Hindlimb muscle (tissue), 1 donor: ENCODE results near the gene RCOR1. TPM values are rescaled to one million over a fixed set of nuclear protein-coding genes. Genes with fewer than 3 reads are reported as not detected.
"Not testable (repeated sequence)": the region's sequence is repeated elsewhere in the genome, so short reads cannot be mapped to it uniquely, and the experiment has no call there.

Source experiments
- DNase-seq: peaks from one replicate; pipeline ENCODE4 v3.0.0-alpha.2; 2013
- polyA plus RNA-seq: library from polyadenylated mRNA; unstranded; fragments of 120-200 nt; gene quantifications from one replicate; pipeline ENCODE4 v1.2.1, GENCODE V29; 2013; ENCODE audit not compliant: insufficient read length

Gene RCOR1
- polyA plus RNA-seq, 1 donor = 32.1 TPM

DNA sequence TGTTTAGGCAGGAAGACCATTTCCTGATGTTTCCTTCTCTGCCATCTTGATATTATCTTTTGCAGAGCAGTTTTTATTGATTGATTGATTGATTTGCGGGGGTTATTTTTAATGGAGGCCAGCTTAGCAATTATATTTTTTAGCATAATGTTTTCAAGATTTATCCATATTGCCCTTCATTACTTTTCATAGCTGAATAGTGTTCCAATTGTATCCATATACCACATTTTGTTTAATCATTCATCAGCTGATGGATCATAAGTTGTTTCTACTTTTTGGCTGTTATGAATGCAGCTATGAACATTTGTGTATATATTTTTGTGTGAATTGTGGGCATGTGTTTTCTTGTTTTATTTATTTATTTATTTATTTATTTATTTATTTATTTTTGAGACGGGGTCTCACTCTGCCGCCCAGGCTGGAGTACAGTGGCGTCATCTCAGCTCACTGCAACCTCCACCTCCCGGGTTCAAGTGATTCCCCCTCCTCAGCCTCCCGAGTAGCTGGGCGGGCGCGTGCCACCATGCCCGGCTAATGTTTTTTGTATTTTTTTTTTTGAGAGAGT, 20.9 kb upstream of the RCOR1 start:
- DNase-seq = no peak

DNA sequence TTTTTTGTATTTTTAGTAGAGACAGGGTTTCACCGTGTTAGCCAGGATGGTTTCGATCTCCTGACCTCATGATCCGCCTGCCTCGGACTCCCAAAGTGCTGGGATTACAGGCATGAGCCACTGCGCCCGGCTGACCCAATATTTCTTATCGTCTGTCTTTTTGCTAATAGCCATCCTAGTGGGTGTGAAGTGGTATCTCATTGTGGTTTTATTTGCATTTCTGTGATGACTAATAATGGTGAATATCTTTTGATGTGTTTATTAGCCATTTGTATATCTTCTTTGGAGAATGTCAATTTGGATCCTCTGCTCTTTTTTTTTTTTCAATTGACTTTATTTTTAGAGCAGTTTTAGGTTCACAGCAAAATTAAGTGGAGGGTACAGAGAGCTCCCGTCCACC, 19.3 kb upstream of the RCOR1 start:
- DNase-seq = not testable (repeated sequence)

DNA sequence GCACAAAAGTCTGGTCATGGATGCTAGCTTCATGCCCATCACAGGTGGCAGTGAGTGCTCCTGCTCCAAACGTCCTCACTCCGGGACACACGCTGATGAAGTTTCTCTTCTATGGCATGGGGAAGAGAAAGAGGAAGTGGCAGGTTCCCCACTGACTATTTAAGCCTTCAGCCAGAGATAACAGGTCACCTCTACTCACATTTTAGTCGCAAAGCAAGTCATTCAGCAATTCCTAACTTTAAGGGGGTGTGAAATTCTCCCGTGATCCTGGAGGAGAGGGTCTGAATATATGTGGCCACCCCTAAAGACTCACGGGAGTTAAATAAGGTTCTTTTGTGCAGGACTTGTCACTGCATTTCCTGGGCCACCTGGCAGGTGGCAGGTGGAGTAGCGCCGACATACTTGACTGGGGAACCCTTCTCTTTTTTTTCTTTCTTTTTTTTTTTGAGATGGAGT, 18.8 kb upstream of the RCOR1 start:
- DNase-seq = no peak

DNA sequence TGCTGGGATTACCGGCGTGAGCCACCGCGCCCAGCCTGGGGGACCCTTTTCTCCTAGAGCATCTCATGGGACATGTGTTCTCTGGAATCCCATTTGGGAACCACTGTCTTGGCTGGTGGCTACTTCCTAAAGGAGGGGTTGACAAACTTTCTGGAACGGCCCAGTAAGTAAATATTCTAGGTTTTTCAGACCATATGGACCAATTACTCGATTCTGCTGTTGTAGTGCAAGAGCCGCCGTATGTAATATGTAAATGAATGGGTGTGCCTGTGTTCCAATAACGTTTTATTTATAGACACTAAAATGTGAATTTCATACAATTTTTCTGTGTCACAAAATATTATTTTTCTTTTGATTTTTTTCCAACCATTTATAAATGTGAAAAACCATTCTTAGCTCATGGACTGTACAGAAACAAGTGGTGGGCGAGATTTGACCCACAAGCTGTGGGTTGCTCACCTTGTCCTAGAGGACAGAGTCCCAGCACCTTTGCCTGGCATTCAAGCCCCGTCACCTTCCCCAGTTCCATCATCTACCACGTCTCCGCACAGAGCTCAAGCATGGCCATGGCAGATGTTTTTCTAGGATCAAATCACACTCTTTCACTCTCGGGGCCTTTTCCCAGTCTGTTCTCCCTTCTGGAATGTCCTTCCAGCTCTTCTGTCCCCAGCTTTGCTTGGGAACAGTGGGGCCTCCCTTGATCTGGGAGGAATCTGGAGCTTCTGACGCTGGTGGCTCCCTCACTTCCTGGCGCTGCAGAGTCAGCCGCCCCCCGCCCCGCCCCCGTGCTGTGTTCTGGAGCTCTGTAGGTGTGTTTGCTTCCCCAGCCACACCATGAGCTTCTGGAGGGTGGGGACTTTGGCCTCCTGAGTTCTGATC, 17.9 kb upstream of the RCOR1 start:
- no peak for DNase-seq

DNA sequence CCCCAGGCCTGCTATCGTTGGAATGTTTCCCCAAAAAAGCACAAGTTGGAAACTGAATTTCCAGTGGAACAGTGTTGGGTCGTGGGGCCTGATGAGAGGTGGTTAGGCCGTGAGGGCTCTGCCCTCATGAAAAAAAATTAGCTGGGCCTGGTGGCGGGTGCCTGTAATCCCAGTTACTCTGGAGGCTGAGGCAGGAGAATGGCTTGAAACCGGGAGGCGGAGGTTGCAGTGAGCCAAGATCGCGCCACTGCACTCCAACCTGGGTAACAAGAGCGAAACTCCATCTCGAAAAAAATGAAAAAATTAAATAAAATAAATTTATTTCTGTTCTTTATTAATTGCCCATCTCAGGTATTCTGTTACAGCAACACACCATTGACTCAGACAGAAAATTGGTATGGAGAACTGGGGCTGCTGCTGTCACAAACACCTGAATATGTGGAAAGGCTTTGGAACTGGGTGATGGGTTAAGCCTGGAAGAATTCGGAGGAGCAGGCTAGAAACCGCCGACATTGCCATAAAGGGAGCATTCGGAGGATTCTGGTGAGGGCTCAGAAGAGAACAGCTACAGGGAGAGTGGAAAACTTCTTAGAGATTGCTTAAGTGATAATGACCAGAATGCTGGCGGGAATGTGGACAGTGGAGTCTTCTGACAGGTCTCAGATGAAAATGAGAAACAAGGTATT, 17.1 kb upstream of the RCOR1 start:
- no peak for DNase-seq

DNA sequence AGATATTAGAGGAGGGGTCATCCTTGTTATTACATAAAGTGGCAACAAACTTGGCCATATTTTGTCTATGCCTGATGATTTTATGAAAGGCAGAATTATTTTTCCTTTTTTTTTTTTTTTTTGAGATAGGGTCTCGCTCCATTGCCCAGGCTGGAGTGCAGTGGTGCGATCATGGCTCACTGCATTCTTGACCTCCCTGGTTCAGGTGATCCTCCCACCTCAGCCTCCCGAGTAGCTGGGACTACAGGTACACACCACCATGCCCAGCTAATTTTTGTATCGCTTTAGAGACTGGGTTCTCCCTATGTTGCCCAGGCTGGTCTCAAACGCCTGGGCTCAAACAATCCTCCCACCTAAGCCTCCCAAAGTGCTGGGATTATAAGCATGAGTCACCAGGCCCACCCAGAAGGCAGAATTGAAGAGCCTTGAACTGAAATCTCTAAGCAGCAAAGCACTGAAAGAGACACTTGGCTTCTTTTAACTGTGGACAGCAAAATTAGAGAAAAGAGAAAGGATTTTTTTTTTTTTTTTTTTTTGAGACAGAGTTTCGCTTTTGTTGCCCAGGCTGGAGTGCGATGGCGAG, 16.5 kb upstream of the RCOR1 start:
- not testable (repeated sequence) for DNase-seq

DNA sequence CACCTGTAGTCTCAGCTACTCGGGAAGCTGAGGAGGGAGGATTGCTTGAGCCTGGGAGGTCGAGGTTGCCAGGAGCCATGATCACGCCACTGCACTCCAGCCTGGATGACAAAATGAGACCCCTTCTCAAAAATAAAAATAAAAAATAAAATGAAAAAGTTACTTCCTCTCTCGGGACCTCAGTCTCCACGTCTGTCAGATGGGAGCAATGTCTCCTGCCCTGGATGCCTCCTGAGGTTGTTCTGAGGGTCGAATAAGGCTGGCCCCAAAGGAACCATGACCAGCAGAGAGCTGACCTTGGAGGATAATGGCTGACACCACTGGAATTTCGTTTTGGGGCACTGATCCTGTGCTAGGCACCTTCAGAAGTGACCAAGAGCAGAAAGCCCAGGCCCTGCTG, 13.6 kb upstream of the RCOR1 start:
- DNase-seq = no peak

DNA sequence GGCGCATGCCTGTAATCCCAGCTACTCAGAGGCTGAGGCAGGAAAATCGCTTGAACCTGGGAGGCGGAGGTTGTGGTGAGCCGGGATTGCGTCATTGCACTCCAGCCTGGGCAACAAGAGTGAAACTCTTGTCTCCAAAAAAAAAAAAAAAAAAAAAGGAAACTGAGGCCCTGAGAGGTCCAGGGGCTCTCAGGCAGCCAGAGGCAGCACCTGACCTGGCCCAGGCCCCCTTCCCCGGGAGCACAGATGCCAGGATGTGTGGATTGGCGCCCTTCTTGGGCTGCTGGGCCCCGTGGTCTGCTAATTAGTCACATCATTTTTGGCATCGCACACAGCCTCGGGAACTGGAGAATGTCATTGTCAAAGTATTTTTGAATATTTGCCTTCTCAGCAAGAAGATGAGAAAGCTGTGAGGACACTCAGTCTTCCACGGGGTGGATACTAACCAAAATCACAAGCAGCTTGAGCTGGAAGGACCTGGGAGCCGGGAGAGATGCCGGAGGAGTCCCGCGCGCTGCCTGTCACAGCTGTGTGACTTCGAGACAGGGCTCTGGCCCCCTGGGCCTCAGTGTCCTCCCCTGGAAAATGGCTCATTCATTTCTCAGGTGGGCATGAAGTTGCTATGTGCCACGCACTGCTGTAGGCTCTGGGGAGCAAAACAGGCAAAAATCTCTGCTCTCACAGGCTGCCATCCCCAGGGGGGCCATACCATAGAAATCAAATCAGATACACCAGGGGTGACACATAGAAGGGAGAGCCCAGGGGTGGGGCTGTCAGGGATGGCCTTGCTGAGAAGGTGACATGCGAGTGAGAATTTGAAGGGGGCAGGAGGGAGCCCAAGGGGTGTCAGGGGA, 12.5 kb upstream of the RCOR1 start:
- DNase-seq = no peak

DNA sequence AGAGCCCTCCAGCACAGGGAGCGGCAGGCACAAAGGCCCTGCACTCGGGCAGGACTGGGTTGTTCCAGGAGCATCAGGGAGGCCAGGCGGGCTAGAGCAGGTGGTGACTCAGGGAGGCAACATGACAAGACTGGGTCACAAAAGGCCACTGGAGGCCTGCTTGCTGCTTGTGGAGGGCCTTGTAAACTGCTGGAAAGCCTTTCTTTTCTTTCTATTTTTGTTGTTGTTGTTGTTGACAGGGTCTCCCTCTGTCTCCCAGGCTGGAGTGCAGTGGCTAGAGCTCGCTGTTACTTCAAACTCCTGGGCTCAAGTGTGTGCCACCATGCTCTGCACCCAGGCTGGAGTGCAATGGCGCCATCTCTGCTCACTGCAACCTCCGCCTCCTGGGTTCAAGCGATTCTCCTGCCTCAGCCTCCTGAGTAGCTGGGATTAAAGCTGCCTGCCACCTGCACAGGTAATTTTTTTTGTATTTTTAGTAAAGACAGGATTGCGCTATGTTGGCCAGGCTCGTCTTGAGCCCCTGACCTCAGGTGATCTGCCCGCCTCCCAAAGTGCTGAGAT, 11.8 kb upstream of the RCOR1 start:
- no peak for DNase-seq

DNA sequence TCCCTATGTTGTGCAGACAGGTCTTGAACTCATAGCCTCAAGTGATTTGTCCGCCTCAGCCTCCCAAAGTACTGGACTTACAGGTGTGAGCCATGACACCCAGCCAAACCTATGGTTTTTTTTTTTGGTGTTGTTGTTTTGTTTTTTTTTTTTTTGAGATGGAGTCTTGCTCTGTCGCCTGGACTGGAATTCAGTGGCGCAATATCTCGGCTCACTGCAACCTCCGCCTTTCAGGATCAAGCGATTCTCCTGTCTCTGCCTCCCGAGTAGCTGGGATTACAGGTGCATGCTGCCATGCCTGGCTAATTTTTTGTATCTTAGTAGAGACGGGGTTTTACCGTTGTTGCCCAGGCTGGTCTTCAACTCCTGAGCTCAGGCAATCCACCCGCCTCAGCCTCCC, 11.3 kb upstream of the RCOR1 start:
- no peak for DNase-seq

DNA sequence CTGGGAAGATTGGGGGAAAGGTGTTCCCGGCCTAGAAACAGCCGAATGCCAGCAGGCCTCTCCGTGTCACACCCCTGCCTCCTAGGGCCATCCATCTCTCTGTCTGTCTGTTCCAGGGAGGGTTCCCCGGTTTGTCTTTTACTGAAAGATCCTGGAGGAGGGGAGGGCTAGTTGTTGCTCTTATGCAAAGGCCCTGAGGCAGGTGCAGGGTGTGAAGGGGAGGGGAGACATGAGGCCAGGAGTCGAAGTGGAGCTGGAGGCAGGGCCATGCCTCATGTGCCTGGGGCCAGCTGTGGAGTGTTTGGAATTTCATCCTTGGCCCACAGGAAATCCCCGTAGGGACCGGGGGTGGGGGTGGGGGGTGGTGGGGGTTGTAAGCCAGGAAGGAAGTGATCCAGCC, 8.7 kb upstream of the RCOR1 start:
- DNase-seq = no peak

DNA sequence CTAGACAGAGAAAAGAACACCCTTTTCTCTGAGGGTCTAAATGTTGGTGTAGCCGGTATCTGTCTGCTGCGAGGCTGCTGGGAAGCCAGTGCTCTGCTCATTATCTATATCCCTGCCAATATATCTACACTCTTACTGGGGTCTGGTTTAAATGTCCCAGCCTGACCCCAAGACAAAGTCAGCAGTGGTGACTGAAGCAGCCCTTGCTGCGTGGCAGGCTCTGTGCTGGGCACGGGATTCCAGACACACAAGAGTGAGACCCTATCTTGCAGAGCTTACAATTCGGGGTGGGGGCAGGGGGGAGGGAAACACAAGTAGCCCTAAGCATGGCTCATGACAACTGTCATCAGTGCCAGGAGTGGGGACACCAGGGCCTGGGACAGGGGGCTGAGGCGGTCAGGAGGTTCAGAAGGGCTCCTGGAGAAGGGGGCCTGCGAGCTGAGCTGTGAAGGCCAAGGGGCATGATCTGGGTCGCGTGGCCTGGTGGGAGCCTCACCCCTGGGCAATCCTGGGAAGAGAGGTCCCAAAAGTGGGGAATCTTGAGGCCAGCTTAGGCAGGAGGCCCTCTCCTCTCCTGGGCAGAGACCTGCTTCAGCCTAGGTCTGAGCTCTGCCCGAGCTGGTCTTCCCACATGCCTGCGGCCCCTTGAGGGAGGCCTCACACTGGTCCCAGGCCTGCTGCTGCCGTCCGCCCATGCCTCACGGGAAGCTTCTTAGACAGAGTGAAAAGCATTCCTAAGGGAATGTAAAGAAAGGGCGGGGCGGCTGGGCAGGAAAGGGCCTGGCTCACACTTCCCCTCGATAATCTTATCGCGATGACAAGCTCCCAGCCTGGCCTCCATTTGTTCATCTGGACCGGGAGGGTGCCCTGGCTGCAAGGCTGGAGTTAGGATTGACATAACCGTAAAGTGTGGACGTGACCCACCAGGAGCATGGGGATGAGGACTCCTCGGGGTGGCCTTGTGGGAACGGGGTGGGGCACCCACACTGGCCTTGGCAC, 7.3 kb upstream of the RCOR1 start:
- no peak for DNase-seq

DNA sequence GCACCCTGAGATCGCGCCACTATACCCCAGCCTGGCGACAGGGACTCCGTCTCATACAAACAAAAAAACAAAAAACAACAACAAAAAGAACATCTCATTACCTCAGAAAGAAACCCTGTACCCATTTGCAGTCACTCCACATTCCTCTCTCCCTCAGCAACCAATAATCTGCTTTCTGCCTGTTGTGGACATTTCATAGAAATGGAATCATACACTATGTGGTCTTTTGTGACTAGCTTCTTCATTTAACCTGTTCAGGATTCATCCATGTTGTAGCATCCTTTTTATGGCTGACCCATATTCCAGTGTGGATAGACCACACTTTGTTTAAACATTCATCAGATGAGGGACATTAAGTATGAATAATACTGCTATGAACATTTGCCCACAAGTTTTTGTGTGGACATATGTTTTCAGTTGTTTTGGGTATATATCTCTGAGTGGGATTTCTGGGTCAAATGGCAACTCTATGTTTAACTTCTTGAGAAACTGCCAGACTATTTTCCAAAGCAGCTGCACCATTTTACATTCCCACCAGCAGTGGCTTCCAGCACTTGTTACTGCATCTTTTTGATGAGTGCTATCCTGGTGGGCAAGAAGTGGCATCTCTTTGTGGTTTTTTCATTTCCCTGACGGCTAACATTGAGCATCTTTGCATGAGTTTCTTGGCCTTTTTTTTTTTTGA, 5.9 kb upstream of the RCOR1 start:
- no peak for DNase-seq

DNA sequence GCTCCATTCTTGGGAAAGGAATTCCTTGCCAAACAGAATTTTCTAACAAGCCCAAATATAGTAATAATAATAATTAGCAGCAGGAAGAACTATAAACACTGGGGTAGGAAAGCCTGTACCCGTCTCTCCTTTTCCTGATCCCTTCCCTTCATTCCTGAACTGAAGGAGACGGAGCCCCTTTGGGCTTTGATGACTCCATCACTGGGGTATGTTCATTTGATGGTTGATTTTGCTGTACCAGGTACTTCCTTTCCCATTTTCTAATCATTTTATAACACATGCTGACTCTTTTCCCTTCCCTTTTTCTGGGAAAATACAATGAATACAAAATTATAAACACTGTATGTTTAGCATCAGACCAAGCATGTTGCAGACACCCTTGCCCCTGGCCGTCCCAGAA, 3.6 kb upstream of the RCOR1 start:
- no peak for DNase-seq

DNA sequence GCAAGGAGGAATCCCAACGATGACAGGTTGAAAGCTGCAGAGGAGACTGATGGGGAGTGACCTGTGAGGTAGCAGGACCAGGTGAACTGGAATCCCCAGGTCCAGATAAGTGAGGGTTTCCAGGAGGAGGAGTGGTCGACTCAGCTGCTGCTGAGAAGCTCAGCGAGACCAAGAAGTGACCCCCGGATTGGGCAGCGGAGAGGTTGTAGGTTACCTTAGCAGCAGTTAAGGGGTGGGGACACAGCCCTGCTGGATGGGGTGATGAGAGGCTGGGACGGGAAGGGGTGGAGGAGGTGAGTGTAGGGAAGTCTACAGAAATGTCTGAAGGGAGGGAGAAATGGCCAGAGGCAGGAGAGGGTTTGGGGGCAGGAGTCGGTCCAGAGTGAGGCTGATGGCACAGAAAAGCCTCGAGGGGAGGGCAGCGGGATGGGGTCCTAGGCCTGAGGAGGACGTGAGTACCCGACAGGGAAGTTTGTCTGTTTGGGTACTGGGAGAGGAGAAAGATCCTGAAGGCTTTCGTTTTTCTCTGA, 2.6 kb upstream of the RCOR1 start:
- DNase-seq = no peak

DNA sequence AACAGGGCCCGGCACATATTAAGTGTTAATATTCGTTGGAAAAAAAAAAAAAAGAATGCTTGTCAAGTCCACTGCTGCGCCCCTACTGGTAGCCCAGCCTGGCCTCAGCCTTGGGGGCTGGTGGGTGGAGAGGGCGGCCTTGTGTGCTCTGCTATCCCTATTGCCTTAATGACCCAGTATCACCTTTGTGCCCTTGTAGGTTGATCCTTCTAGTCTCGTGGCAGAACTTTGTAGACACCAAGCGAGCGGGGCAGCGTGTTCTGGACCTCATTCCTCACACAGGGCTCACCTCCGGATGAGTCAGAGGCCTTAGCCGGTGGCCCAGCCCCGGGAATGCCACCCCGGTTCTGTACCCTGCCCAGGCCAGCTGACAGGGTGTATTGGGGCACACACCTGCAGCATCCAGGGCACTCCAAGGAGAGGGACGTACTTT, 1.8 kb upstream of the RCOR1 start:
- no peak for DNase-seq

DNA sequence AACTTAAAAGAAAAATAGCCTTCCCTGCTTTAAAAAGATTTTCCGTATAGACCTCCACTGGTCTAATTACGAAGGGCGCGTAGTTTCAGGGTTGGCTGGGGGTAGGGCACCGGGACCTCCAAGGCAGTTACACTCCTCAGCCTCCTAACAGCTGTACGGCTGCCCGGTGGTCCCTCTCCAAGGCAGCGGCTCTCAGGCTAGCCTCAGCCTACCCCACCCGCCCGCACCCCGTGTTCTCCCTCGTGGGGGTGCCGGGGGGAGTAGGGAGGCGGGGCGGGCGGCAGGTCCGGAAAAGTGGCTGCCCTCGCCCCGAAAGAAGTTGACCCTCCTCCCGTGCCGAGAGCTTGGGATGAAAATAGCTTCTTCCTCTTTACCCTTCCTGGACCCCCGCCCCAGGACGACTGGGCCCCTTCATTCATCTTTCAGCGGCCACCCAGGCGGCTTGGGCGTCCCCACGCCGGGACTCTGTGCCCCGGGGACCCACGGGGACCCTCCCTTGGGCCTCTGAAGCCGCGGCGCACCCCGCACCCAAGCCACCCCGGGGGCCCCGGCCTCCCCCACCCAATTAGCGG, 991 bp upstream of the RCOR1 start:
- DNase-seq = peak; percentile 52

DNA sequence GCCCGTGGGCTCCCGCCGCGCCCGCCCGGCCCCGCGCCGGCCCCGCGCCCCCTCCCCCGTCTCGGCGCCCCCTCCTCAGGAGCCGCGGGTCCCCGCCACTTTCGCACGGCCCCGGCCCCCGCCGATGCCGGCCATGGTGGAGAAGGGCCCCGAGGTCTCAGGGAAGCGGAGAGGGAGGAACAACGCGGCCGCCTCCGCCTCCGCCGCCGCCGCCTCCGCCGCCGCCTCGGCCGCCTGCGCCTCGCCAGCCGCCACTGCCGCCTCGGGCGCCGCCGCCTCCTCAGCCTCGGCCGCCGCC, 263 bp downstream of the RCOR1 start:
- no peak for DNase-seq

DNA sequence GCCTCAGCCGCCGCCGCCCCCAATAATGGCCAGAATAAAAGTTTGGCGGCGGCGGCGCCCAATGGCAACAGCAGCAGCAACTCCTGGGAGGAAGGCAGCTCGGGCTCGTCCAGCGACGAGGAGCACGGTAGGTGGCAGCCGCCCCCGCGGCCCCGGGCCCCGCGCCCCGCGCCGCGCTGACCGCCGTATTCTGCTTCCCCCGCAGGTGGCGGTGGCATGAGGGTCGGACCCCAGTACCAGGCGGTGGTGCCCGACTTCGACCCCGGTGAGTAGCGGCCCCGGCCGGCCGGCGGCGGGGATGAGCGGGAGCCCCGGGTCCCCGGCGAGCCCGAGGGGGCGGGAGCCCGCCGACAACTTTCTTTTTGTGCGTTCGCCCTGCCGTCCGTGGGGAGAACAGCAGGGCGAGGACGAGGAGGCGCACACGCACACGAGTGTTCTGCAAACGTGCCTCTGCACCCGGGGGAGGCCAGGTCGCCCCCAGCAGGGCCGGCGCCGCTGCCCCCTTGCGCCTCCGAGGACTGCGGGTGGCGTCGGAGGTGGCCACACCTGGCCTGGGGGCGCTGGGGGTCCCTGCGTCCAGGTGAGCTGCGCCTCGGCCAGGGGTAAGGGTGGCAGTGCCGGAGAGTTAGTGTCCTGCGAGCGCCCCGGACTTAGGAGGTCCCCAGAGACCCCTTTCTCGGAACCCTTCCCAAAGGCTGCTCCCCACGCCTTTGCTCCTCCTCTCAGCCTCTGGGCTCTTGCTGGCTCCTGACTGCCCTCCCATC, 794 bp downstream of the RCOR1 start:
- DNase-seq = no peak
